IPS-20b (cell line): ENCODE measurements around the gene PIGV.
A peak's percentile ranks its signal among the peaks of the same experiment; 100 is the strongest.
"Not testable (repeated sequence)": the region's sequence is repeated elsewhere in the genome, so short reads cannot be mapped to it uniquely, and the experiment has no call there.

Experiments
- H3K27ac ChIP-seq: one replicate; pipeline ENCODE4 v1.5.1; 2013; ENCODE audit warnings: low read length
- H3K27me3 ChIP-seq: 2 replicates; pipeline ENCODE4 v1.6.1; 2013; ENCODE audit warnings: mild to moderate bottlenecking, low read length, inconsistent platforms; ENCODE audit not compliant: insufficient read depth
- H3K36me3 ChIP-seq: 2 replicates; pipeline ENCODE4 v1.6.1; 2013; ENCODE audit warnings: low read depth, mild to moderate bottlenecking, inconsistent platforms, low read length, moderate library complexity; ENCODE audit not compliant: insufficient read depth
- H3K4me1 ChIP-seq: 2 replicates; pipeline ENCODE4 v1.6.1; 2013; ENCODE audit warnings: mild to moderate bottlenecking, control low read depth, inconsistent platforms, low read length, moderate library complexity; ENCODE audit not compliant: insufficient read depth
- H3K4me3 ChIP-seq: 2 replicates; pipeline ENCODE4 v1.5.1; 2013; ENCODE audit warnings: mild to moderate bottlenecking, low read length, inconsistent platforms
- H3K9ac ChIP-seq: 2 replicates; pipeline ENCODE4 v1.6.1; 2013; ENCODE audit warnings: low read depth, mild to moderate bottlenecking, inconsistent platforms, low read length, moderate library complexity
- H3K9me3 ChIP-seq: 2 replicates; pipeline ENCODE4 v1.6.1; 2013; ENCODE audit warnings: mild to moderate bottlenecking, low read depth, low read length, inconsistent platforms; ENCODE audit not compliant: insufficient read depth

PIGV gene

DNA sequence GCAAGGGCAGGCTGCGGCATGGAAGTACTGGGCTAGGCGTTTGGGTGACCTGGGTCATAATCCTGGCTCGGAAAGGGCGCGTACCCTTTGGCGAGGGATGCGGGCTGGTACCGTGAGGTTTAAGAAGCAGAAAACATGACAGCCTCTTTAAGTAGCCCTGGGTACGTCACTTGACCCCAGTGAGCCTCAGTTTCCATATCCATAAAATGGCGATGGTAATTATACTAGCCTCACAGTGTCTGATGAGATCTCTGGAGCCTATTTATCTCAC is 700 bp downstream of the PIGV start:
- peak overlapping the region; percentile 95 for H3K9ac ChIP-seq
- peaks cover 7% of the 10 kb centered on the region for H3K36me3 ChIP-seq
- peaks cover 24% of the 10 kb centered on the region for H3K4me1 ChIP-seq
- H3K4me3 ChIP-seq: peak overlapping the region; percentile 85
- H3K27ac ChIP-seq: peak overlapping the region; percentile 94
- H3K27me3 ChIP-seq: no peaks in the 10 kb centered on the region
- H3K9me3 ChIP-seq: no peaks in the 10 kb centered on the region

DNA sequence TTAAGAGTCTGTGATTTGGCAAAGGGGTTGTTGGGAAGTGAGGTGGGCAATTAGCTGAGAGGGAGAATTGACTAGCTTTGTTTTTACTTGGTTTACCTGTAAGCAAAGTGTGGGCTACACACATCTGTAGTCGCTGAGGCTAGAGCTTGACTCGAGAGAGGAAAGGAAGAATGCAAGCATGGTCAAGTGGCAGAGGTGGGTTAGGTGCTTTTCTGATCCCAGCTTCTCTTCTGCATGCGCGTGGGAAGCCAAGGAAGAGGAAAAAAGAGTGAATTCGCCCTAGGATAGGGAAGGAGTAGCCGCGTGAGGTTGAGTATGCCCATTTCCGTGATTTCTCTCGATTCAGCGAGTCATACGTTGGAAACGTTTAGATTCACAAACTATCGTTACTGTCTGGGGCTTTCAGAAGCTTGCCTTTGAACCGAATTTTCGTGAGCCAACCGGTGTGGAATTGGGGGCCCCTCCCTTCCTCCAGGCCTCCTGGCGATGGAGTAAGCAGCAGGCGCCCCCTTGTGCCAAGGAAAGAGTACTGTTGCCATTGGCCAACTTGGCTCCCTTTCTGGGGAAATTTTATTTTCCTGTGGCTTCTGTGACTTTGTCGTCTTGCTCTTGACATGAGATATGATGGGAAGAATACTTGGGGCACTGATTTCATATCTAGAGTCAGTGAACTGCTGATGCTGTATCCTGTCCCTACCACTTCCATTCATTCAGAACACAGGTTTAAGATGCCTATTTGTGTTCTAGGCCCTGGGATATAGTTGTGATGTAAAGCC is 1.3 kb downstream of the PIGV start:
- Histone ChIP-seq H3K4me1 (peaks cover 22% of the 10 kb centered on the region), H3K27ac (no peak overlapping the region), H3K9me3 (no peaks in the 10 kb centered on the region), H3K36me3 (peaks cover 6% of the 10 kb centered on the region), H3K4me3 (peak overlapping the region; percentile 85), H3K9ac (peak overlapping the region; percentile 95; the same call in 1 of the 2 replicates), H3K27me3 (no peaks in the 10 kb centered on the region)

GRCh38 chr1:26789612-26789865 is 1.8 kb downstream of the PIGV start:
- no peak overlapping the region for H3K4me3 ChIP-seq

DNA sequence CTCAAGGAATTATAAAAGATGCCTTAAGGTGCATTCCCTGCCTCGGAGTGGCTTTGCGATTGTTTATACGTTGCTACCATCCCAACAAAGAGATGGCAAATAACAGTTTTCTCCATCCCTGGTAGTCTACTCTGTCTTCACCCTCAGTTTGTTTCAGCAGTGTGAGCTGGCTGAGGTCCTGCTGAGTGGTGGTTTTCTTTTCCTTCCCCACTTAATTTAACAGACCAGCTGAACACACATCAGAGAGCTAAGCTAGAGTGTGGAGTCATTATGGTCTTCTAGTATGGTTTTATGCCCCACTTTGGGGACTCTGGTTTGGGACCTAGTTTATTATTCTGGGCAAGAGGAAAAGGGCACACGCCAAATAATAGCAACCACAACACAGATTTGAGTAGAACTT is 2.2 kb downstream of the PIGV start:
- Histone ChIP-seq H3K36me3 (peaks cover 15% of the 10 kb centered on the region), H3K9ac (no peak overlapping the region), H3K27ac (no peak overlapping the region), H3K4me3 (no peak overlapping the region), H3K4me1 (peaks cover 19% of the 10 kb centered on the region), H3K27me3 (no peaks in the 10 kb centered on the region), H3K9me3 (no peaks in the 10 kb centered on the region)

More at GRCh38 chr1:26789612-26789865, 1.8 kb downstream of the PIGV start:
- no peaks in the 10 kb centered on the region for H3K9me3 ChIP-seq
- H3K36me3 ChIP-seq: peaks cover 11% of the 10 kb centered on the region
- peaks cover 19% of the 10 kb centered on the region for H3K4me1 ChIP-seq
- H3K9ac ChIP-seq: no peak overlapping the region
- H3K27ac ChIP-seq: no peak overlapping the region
- H3K27me3 ChIP-seq: no peaks in the 10 kb centered on the region

DNA sequence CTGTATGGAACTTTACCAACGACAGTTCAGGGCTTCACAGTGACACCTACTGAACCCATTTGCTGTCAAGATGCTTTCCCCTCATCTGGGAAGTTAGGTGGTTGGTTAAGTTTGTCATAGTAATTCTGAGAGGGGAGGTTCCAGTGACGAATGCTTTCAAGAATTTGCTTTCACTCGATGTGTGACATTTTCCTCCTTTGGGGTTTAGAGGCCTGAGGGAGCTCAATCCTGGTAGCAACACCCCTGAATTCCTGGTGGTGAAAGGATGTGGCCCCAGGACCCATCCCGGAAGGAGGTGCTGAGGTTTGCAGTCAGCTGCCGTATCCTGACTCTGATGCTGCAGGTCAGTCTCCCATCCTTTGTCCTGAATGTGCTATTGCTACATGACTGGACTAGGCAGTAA is 2.8 kb downstream of the PIGV start:
- Histone ChIP-seq H3K4me1 (peaks cover 19% of the 10 kb centered on the region), H3K9ac (no peak overlapping the region; the same call in 1 of the 2 replicates), H3K9me3 (no peaks in the 10 kb centered on the region), H3K36me3 (peaks cover 18% of the 10 kb centered on the region), H3K27ac (no peak overlapping the region), H3K27me3 (no peaks in the 10 kb centered on the region), H3K4me3 (no peak overlapping the region)

DNA sequence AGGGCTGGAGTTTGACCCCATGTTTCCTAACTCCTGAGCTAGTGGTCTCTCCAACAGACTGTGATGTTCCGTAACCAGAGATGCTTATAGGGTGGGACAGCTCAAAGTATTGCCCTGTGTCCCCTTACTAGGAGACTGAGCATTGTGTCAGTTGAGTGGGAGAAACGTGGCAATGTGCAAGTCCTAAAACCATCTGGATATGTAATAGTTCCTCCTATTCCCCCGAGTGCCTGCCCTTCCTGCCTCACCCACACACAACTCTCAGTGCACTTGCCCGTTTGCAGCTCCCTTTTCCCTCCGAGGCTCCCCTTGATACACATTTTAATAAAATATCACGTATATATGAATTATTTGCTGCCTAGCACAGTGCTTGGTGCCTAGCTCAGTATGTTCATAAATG is 3.4 kb downstream of the PIGV start:
- Histone ChIP-seq H3K27ac (no peak overlapping the region), H3K27me3 (no peaks in the 10 kb centered on the region), H3K4me1 (peaks cover 13% of the 10 kb centered on the region), H3K4me3 (no peak overlapping the region), H3K9ac (no peak overlapping the region), H3K9me3 (no peaks in the 10 kb centered on the region), H3K36me3 (peaks cover 18% of the 10 kb centered on the region)

GRCh38 chr1:26791626-26792025 is 3.9 kb downstream of the PIGV start:
- H3K4me3 ChIP-seq: no peak overlapping the region
- H3K36me3 ChIP-seq: peaks cover 18% of the 10 kb centered on the region
- H3K9me3 ChIP-seq: no peaks in the 10 kb centered on the region
- no peak overlapping the region for H3K9ac ChIP-seq
- H3K27ac ChIP-seq: no peak overlapping the region
- H3K27me3 ChIP-seq: no peaks in the 10 kb centered on the region
- peaks cover 8% of the 10 kb centered on the region for H3K4me1 ChIP-seq

GRCh38 chr1:26792924-26793323 is 5.2 kb downstream of the PIGV start:
- no peak overlapping the region for H3K27ac ChIP-seq
- H3K36me3 ChIP-seq: peaks cover 23% of the 10 kb centered on the region
- H3K9me3 ChIP-seq: no peaks in the 10 kb centered on the region
- H3K4me3 ChIP-seq: no peak overlapping the region
- H3K27me3 ChIP-seq: no peaks in the 10 kb centered on the region
- no peak overlapping the region for H3K9ac ChIP-seq
- H3K4me1 ChIP-seq: no peaks in the 10 kb centered on the region; the same call in 1 of the 2 replicates

DNA sequence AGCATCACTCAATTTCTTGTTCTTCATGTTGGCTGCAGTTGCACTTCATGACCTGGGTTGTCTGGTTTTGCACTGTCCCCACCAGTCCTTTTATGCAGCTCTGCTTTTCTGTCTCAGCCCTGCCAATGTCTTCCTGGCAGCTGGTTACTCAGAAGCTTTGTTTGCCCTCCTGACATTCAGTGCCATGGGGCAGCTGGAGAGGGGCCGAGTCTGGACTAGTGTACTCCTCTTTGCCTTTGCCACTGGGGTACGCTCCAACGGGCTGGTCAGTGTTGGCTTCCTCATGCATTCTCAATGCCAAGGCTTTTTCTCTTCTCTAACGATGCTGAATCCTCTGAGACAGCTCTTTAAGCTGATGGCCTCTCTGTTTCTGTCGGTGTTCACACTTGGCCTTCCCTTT is 6.6 kb downstream of the PIGV start:
- no peak overlapping the region for H3K4me3 ChIP-seq
- H3K36me3 ChIP-seq: peaks cover 23% of the 10 kb centered on the region
- H3K9ac ChIP-seq: no peak overlapping the region
- no peak overlapping the region for H3K27ac ChIP-seq
- H3K9me3 ChIP-seq: no peaks in the 10 kb centered on the region
- peaks cover 2% of the 10 kb centered on the region for H3K4me1 ChIP-seq
- H3K27me3 ChIP-seq: no peaks in the 10 kb centered on the region

DNA sequence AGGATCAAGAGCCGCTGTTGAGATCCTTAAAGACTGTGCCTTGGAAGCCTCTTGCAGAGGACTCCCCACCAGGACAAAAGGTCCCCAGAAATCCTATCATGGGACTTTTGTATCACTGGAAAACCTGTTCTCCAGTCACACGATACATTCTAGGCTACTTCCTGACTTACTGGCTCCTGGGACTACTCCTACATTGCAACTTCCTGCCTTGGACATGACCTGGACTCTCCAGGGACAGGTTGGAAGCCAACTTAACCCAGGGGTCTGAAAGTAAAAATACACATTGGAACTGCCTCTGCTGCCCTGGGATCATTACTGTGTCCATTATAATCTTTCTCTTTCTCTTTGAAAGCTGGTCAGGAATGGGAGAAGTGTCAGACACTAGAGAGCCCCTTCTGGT is 9.9 kb downstream of the PIGV start:
- Histone ChIP-seq H3K4me1 (peaks cover 13% of the 10 kb centered on the region), H3K27me3 (no peaks in the 10 kb centered on the region), H3K9me3 (no peaks in the 10 kb centered on the region), H3K4me3 (no peak overlapping the region), H3K27ac (no peak overlapping the region), H3K9ac (no peak overlapping the region), H3K36me3 (peaks cover 23% of the 10 kb centered on the region)

DNA sequence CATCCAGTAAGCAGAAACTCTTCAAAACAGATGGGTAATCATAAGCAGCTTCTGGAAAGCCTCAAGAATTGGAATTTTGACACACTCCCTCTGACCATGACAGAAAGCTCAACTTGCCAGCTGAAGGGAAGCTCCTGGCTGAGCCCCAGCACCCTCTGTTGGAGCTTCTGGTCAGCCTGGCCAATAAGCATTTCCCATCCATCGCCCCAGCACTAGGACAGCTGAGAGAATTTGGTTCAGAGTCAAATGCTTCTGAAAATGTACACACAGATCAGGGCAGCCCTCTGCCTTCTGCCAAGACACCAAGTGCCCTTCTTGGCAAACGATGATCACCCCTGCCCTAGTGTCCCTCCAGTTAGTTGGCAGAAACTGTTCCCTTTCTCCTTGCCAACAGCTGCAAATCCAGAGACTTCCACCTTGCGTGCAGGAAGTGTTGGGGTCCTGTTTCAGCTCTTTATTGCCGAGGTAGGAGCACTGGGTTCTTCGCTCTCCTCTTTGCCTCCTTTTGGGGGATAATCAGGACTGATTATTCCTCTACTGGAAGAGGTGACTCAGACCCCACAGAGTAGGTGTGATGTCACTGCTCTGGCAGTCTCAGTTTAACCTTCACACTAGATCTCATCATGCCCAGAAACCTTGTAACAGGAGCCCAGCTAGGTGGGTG is 11.9 kb downstream of the PIGV start:
- peaks cover 13% of the 10 kb centered on the region for H3K4me1 ChIP-seq
- H3K27me3 ChIP-seq: no peaks in the 10 kb centered on the region
- no peaks in the 10 kb centered on the region for H3K9me3 ChIP-seq
- peak overlapping the region; percentile 8; the same call in 1 of the 2 replicates for H3K9ac ChIP-seq
- peaks cover 10% of the 10 kb centered on the region for H3K36me3 ChIP-seq
- H3K27ac ChIP-seq: no peak overlapping the region
- no peak overlapping the region for H3K4me3 ChIP-seq

- H3K36me3 ChIP-seq, H3K27me3 ChIP-seq, H3K9me3 ChIP-seq, H3K9ac ChIP-seq, H3K27ac ChIP-seq, H3K4me3 ChIP-seq: not testable (repeated sequence)
- H3K4me1 ChIP-seq: peaks cover 13% of the 10 kb centered on the region
These were observed 16.2 kb downstream of the PIGV start for GRCh38 chr1:26803932-26804331.
